Stimulated activated CD4-positive, alpha-beta T cell treated with anti-CD3 and anti-CD28 coated beads, Interleukin-1b, Interleukin-23, amount 100 ng/mL, for 1 hour (primary cell): ENCODE results near the gene PTBP1.
A peak's percentile ranks its signal among the peaks of the same experiment; 100 is the strongest.

Experiments used
- DNase-seq, 2 donors: peaks; one replicate each; pipeline ENCODE4 v3.0.0-alpha.2; 2020; ENCODE audit warnings: low read depth in 2 of 2

The PTBP1 gene

GRCh38 chr19:796692-797527 lies at the start of gene PTBP1:
PTBP1 (plus strand) TSS chr19:797452; CDS start chr19:797498, 46 bp downstream.
- DNase-seq = peak; percentile 94 to 99

GRCh38 chr19:748274-748598 lies 49.0 kb upstream of the PTBP1 start:
- DNase-seq = no peak

- no peak for DNase-seq
Measured at GRCh38 chr19:749811-750210, 47.4 kb upstream of the PTBP1 start.

DNA sequence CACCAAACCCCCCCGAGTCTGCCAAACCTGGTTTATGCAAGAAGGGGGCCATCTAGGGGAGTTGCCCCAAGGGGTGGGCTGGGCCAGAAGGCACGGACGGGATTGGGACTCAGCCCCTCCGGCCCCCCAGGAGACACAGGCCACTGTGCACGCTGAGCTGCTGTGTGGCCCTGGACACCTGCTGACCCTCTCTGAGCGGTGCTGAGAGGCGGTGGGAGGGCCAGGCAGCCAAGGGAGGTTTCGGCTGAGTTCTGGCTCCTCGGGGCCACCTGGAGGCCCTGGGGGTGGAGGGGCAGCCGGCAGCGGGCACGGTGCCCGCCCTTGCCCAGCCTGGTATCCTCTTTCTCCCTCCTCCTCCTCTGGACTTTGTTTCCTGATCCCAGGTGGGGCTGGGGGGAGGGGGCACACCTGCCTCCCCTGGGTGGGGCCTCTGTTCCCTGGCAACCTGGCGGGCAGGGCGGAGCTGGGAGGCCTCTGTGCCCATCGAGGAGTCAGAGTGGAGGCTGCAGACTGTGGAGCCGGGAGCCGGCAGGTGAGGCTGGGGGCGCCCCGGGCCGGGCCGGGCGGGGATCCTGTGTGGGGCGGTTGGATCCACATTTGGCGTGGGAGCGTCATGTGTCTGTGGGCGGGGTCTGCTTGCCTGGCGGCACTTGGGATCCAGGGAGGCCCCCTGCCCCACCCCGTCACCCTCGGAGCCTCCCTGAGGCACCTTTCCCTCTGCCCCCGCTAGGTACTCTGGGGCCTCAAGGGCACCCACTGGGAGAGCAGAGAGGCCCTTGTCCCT lies 46.4 kb upstream of the PTBP1 start, which contains the start of gene MISP:
Gene MISP (plus strand): TSS at position 473 of the 784 bp plus-strand sequence. CDS start 5,835 bp downstream, outside the sequence.
- DNase-seq = no peak

DNA sequence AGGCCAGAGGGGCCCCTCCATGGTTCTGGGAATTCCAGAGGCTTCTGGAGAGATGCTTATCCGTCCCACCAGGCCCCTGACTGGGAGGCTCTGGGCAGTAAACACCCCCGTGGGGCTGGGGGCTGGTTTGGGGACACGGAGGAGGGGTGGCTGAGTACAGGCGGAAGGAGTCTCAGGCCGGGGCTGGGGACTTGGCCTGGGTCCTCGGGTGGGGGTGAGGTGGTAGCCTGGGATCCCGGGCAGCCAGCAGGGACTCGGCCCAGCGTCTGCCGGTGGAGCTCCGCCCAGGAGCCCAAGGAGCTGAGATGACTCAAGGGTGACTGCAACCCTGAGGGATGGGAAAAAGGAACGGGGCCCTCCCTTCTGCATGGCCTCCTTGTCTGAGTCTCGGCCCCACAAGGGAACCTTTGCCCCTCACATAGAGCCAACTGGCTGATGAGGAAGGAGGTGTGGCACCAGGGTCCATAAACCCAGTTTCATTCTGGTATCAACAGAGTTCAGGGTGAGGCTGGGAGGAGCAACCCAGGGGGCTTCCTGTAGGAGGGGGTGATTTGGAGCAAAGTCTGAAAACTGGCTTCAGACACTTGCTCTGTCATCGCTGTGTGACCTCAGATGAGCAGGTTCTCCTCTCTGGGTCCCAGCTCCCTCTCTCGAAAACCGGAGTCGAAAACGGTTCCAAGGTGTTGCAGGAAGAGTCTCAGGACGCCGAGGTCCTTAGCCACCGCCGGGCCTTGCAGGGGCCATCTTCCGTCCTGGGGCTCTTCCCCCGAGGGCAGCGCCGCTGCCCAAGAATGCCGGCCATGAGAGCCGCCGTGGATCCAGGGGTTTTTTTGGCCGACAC lies 45.5 kb upstream of the PTBP1 start:
- no peak for DNase-seq

DNA sequence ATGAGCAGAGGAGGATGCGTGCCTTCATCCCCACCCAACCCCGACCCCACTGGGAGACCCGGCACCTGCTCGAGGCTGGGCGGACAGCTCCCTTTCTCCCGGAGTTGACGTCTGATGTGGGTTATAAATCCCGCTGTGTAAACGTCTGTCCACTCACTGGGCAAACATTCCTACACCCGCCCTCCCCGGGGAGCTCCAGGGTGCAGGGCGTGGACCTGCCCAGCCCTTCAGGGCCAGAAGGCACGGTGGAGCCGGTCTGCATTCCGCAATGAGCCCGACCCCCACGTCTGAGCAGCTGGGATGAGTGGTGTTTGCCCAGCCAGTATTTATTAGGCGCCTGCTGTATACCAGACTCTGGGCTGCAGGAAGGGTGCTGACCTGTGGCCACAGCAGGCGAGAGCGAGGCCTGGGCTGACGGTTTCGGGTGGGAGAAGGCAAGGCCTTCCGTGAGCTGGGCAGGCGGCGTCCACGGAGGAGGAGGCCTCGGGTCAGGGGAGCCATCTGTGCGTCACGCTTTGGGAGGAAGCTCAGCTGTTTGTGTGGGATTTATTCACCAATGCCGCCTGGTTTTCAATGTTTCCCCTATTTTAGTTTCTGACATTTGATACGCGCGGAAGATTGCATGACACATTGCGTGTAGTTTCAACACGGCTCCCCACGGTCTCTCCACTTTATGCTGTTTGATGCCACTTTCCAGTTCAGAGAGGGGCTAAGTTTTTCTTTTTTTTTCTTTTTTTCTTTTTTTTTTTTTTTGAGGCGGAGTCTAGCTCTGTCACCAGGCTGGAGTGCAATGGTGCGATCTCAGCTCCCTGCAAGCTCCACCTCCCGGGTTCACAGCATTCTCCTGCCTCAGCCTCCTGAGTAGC lies 44.4 kb upstream of the PTBP1 start:
- DNase-seq = no peak

- no peak for DNase-seq
Measured at GRCh38 chr19:754530-754929, 42.7 kb upstream of the PTBP1 start.

GRCh38 chr19:755063-755462 lies 42.2 kb upstream of the PTBP1 start:
- DNase-seq = no peak

DNA sequence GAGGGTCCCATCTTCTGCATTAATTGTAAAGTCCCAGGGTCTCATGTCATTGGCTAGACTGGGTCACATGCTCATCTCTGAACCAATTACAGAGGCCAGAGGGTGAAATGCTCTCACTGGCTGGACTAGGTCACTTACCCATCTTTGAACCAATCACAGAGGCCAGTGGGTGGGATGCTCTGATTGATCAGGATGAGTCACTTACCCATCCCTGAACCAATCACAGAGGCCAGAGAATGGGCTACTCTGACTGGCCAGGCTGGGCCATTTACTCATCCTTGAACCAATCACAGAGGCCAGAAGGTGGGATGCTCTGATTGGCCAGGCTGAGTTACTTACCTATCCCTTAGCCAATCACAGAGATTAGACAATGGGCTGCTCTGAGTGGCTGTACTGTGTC lies 41.0 kb upstream of the PTBP1 start:
- no peak for DNase-seq

- no peak for DNase-seq
Measured at GRCh38 chr19:756821-757688, 40.2 kb upstream of the PTBP1 start.

DNA sequence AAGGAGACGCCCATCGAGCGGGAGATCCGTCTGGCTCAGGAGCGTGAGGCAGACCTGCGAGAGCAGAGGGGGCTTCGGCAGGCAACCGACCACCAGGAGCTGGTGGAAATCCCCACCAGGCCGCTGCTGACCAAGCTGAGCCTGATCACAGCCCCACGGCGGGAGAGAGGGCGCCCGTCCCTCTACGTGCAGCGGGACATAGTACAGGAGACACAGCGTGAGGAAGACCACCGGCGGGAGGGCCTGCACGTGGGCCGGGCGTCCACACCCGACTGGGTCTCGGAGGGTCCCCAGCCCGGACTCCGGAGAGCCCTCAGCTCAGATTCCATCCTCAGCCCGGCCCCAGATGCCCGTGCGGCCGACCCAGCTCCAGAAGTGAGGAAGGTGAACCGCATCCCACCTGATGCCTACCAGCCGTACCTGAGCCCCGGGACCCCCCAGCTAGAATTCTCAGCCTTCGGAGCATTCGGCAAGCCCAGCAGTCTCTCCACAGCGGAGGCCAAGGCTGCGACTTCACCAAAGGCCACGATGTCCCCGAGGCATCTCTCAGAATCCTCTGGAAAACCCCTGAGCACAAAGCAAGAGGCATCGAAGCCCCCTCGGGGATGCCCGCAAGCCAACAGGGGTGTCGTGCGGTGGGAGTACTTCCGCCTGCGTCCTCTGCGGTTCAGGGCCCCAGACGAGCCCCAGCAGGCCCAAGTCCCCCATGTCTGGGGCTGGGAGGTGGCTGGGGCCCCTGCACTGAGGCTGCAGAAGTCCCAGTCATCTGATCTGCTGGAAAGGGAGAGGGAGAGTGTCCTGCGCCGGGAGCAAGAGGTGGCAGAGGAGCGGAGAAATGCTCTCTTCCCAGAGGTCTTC lies 39.2 kb upstream of the PTBP1 start:
- DNase-seq = no peak

DNA sequence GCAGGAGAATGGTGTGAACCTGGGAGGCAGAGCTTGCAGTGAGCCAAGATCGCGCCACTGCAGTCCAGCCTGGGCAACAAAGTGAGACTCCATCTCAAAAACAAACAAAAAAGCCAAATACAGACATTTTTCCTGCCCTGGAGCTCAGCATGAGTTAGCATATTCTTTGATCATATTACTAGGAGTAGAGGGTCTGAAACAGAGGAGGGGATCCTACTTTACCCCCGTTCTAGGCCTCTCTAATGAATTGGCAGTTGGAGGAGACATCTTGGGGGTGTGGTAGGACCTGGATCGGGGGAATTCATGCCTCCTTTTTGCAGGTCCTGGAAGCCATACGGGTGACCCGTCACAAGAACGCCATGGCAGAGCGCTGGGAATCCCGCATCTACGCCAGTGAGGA lies 34.1 kb upstream of the PTBP1 start:
- DNase-seq = no peak

- DNase-seq = no peak
Measured at GRCh38 chr19:763869-764268, 33.4 kb upstream of the PTBP1 start.

- no peak for DNase-seq
Measured at GRCh38 chr19:764301-764700, 33.0 kb upstream of the PTBP1 start.

DNA sequence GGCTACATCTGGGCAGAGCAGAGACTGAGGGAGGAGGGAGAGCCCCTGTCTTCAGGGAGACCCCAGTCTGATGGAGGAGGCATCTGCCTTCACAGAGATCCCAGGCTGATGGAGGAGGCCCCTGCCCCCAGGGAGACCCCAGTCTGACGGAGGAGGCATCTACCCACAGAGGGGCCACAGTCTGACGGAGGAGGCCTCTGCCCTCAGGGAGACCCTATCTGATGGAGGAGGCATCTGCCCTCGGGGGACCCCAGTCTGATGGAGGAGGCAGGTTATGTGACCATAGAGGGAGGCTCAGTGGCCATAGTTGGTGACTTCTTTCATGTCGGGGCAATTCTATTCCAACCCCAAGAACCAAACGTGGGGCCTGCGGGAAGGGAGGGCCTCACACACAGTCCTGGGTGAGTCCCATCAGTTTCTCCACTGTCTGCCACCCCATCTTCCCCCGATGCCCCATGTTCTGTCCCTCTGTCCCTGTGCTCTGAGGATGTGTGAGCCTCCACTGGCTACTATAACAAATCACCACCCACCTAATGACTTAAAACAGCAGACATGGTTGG lies 32.0 kb upstream of the PTBP1 start:
- no peak for DNase-seq

- DNase-seq = no peak
Measured at GRCh38 chr19:768424-768823, 28.8 kb upstream of the PTBP1 start.

DNA sequence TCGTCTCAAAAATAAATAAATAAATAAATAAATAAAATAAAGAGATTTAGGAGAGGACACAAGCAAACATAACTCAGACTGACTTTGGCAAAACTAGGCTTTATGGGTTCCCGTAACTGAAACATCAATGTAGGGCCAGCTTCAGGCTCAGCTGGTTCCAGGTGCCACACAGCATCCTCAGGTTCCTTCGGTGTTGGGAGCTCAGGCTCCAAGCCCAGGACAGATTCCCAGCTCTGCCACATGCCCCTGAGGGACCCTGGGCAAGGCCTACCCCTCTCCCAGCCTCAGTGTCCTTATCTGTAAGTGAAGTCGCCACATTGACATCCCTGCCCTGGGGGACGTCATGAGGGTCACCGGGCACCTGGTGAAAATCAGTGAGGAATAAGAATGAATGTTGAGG lies 27.6 kb upstream of the PTBP1 start:
- DNase-seq = no peak

GRCh38 chr19:771332-771785 lies 25.9 kb upstream of the PTBP1 start:
- DNase-seq = no peak

- no peak for DNase-seq
Measured at GRCh38 chr19:772063-772462, 25.2 kb upstream of the PTBP1 start.
